Lower leg skin (tissue), 3 donors: ENCODE measurements around the gene NFIB.

Experiments used
- POLR2A ChIP-seq, 2 donors: fragments of 450-650 bp; IDR thresholded peaks; one replicate each; pipeline ENCODE4 v1.6.1; 2016 to 2017; ENCODE audit warnings: antibody characterized with exemption in 2 of 2, mild to moderate bottlenecking in 1 of 2, moderate library complexity in 1 of 2
- TF ChIP-seq, protein P1 (sequence below), 3 donors: fragments of 450-650 bp; IDR thresholded peaks; one replicate each; pipeline ENCODE4 v1.5.1; 2016; ENCODE audit warnings: antibody characterized with exemption in 3 of 3, mild to moderate bottlenecking in 3 of 3, moderate library complexity in 2 of 3

DNA sequence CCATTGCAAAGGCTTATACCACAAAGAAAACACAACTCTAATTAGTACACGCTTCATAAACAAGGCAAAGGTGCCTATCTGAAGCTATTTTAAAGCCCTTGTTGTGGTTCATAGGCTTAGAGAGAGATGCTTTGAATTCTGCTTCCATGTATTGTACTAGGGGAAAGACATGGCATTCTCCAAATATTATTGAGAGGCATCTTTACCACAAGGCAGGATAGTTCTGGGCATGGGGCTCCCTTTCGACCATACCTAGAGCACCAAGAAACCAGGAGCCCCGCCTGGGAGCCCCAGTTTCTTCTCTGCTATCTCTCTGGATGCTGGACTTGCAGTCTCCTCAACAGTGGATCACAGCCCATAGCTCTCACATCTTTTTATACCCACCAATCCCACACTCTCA lies 93.7 kb downstream of the NFIB start:
- TF ChIP-seq, protein P1, sequence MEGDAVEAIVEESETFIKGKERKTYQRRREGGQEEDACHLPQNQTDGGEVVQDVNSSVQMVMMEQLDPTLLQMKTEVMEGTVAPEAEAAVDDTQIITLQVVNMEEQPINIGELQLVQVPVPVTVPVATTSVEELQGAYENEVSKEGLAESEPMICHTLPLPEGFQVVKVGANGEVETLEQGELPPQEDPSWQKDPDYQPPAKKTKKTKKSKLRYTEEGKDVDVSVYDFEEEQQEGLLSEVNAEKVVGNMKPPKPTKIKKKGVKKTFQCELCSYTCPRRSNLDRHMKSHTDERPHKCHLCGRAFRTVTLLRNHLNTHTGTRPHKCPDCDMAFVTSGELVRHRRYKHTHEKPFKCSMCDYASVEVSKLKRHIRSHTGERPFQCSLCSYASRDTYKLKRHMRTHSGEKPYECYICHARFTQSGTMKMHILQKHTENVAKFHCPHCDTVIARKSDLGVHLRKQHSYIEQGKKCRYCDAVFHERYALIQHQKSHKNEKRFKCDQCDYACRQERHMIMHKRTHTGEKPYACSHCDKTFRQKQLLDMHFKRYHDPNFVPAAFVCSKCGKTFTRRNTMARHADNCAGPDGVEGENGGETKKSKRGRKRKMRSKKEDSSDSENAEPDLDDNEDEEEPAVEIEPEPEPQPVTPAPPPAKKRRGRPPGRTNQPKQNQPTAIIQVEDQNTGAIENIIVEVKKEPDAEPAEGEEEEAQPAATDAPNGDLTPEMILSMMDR (IDR thresholded peaks at IDR 0.05): no peak
- no peak for TF ChIP-seq POLR2A (IDR thresholded peaks at IDR 0.05)
